PFSK-1 (cell line): ENCODE results near the gene TRIM54.

ENCODE experiments used
- FOXP2 ChIP-seq: optimal IDR thresholded peaks from 2 replicates; pipeline ENCODE3; 2011; ENCODE audit warnings: borderline replicate concordance, control low read depth, inconsistent platforms; ENCODE audit not compliant: insufficient read depth; ENCODE audit errors: extremely low read length, extremely low read depth
- POLR2AphosphoS5 ChIP-seq: IDR thresholded peaks from 2 replicates; pipeline ENCODE4 v1.6.1; 2012; ENCODE audit warnings: low read depth, mild to moderate bottlenecking, control low read depth, low read length, moderate library complexity
- SIN3A ChIP-seq: IDR thresholded peaks from 2 replicates; pipeline ENCODE4 v1.6.1; 2012; ENCODE audit warnings: mild to moderate bottlenecking, low read length, moderate library complexity, borderline replicate concordance; ENCODE audit not compliant: insufficient read depth
- TAF1 ChIP-seq: IDR thresholded peaks from 2 replicates; pipeline ENCODE4 v1.6.1; 2012; ENCODE audit warnings: low read length, control low read depth, borderline replicate concordance; ENCODE audit not compliant: insufficient read depth
- TF ChIP-seq, protein P1 (sequence below), 2 experiments: IDR thresholded peaks; 2 replicates each; pipeline versions ENCODE4 v1.6.1 to v1.8.0; 2011 to 2012; ENCODE audit warnings: low read depth in 2 of 2, low read length in 2 of 2, control low read depth in 1 of 2, inconsistent platforms in 1 of 2, mild to moderate bottlenecking in 1 of 2, moderate library complexity in 1 of 2; ENCODE audit not compliant: insufficient read depth in 1 of 2

TRIM54 gene

GRCh38 chr2:27242614-27242951 lies 39.6 kb upstream of the TRIM54 start:
- TF ChIP-seq POLR2AphosphoS5 (no peak), FOXP2 (no peak), SIN3A (no peak), TAF1 (no peak)
- TF ChIP-seq, protein P1, sequence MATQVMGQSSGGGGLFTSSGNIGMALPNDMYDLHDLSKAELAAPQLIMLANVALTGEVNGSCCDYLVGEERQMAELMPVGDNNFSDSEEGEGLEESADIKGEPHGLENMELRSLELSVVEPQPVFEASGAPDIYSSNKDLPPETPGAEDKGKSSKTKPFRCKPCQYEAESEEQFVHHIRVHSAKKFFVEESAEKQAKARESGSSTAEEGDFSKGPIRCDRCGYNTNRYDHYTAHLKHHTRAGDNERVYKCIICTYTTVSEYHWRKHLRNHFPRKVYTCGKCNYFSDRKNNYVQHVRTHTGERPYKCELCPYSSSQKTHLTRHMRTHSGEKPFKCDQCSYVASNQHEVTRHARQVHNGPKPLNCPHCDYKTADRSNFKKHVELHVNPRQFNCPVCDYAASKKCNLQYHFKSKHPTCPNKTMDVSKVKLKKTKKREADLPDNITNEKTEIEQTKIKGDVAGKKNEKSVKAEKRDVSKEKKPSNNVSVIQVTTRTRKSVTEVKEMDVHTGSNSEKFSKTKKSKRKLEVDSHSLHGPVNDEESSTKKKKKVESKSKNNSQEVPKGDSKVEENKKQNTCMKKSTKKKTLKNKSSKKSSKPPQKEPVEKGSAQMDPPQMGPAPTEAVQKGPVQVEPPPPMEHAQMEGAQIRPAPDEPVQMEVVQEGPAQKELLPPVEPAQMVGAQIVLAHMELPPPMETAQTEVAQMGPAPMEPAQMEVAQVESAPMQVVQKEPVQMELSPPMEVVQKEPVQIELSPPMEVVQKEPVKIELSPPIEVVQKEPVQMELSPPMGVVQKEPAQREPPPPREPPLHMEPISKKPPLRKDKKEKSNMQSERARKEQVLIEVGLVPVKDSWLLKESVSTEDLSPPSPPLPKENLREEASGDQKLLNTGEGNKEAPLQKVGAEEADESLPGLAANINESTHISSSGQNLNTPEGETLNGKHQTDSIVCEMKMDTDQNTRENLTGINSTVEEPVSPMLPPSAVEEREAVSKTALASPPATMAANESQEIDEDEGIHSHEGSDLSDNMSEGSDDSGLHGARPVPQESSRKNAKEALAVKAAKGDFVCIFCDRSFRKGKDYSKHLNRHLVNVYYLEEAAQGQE (IDR thresholded peaks at IDR 0.05; ENCODE audit: insufficient read depth in 1 of 2, low read depth in 2 of 2, low read length in 2 of 2) = no peak

GRCh38 chr2:27243391-27244130 lies 38.7 kb upstream of the TRIM54 start:
- TF ChIP-seq SIN3A = no peak
- no peak for TF ChIP-seq FOXP2
- no peak for TF ChIP-seq TAF1
- no peak for TF ChIP-seq POLR2AphosphoS5
- TF ChIP-seq, protein P1 (IDR thresholded peaks at IDR 0.05; ENCODE audit: insufficient read depth in 1 of 2, low read depth in 2 of 2, low read length in 2 of 2) = no peak

GRCh38 chr2:27245116-27245515 lies 37.1 kb upstream of the TRIM54 start:
- TF ChIP-seq SIN3A (no peak), POLR2AphosphoS5 (no peak), FOXP2 (no peak), TAF1 (no peak)
- TF ChIP-seq, protein P1 (IDR thresholded peaks at IDR 0.05; ENCODE audit: insufficient read depth in 1 of 2, low read depth in 2 of 2, low read length in 2 of 2) = no peak

GRCh38 chr2:27245626-27246025 lies 36.6 kb upstream of the TRIM54 start:
- TF ChIP-seq SIN3A (no peak), POLR2AphosphoS5 (0 out of 2 replicates have a peak, but pooled peaks have one; percentile 6), TAF1 (no peak), FOXP2 (no peak)
- TF ChIP-seq, protein P1 (IDR thresholded peaks at IDR 0.05; ENCODE audit: insufficient read depth in 1 of 2, low read depth in 2 of 2, low read length in 2 of 2) = no peak
